GM12878 (cell line): Measurements from ENCODE around the gene PDCD6IP. TPM values are rescaled to one million over a fixed set of nuclear protein-coding genes. Genes with fewer than 3 reads are reported as not detected.

Experiments used
- ATAC-seq: fragments of 200-7000 bp; cut with Tn5 transposase; 3 replicates; pipeline ENCODE4 v1.9.1; 2020; ENCODE audit warnings: mild to moderate bottlenecking, moderate library complexity
- BruUV-seq: library from RNA; stranded (reverse); fragments of 400-500 nt; replicated peaks from 2 replicates; lab custom pipeline; 2021; lab: Mats Ljungman, UMichigan
- CTCF ChIA-PET: fragments of 300-600 bp; sonication (Branson Sonifier 250); formaldehyde crosslinking; extraction: SDS; loops from one replicate; lab custom pipeline; 2021; ENCODE audit warnings: inconsistent platforms; lab: Yijun Ruan, JAX
- POLR2A ChIA-PET: fragments of 350-600 bp; formaldehyde crosslinking; extraction: SDS; loops from one replicate; lab custom pipeline; 2021; ENCODE audit warnings: inconsistent platforms; lab: Charles Lee
- RAD21 ChIA-PET: fragments of 300-600 bp; sonication (Branson Sonifier 250); formaldehyde crosslinking; loops from one replicate; lab custom pipeline; 2023; ENCODE audit warnings: antibody characterized with exemption; ENCODE audit not compliant: unreplicated experiment; lab: Charles Lee
- SMC1A ChIA-PET: fragments of 300-600 bp; sonication (Branson Sonifier 250); formaldehyde crosslinking; loops from one replicate; lab custom pipeline; 2023; ENCODE audit not compliant: unreplicated experiment, uncharacterized antibody; lab: Charles Lee
- DNase-seq: peaks from one replicate; pipeline ENCODE4 v3.0.0-alpha.2; 2011; ENCODE audit warnings: low read depth, low spot score
- FAIRE-seq: peaks from 3 replicates; lab custom pipeline; 2011; peaks lifted over from hg19 to GRCh38; lab: Jason Lieb, UNC
- H2AFZ ChIP-seq: 2 replicates; pipeline ENCODE4 v1.6.0; 2011; ENCODE audit warnings: low read depth, low read length, control low read depth; ENCODE audit not compliant: control insufficient read depth
- H3K27ac ChIP-seq: 2 replicates; pipeline ENCODE4 v1.5.1; 2011; ENCODE audit warnings: control low read depth; ENCODE audit not compliant: control insufficient read depth, insufficient read depth
- H3K27me3 ChIP-seq, 2 experiments: replicated peaks in 1 of 2; 2 replicates each; pipeline versions ENCODE4 v1.6.0 to v1.6.1; 2011; ENCODE audit warnings: low read length in 1 of 2; ENCODE audit not compliant: control insufficient read depth in 2 of 2, insufficient read depth in 2 of 2
- H3K36me3 ChIP-seq, 2 experiments: 2 replicates each; pipeline ENCODE4 v1.5.1; 2011; ENCODE audit warnings: low read length in 1 of 2; ENCODE audit not compliant: control insufficient read depth in 2 of 2, insufficient read depth in 2 of 2
- H3K4me1 ChIP-seq: 2 replicates; pipeline ENCODE4 v1.6.1; 2011; ENCODE audit warnings: mild to moderate bottlenecking, low read length, moderate library complexity, mixed read lengths; ENCODE audit not compliant: control insufficient read depth, insufficient read depth
- H3K4me2 ChIP-seq: 2 replicates; pipeline ENCODE4 v1.6.0; 2011; ENCODE audit warnings: control low read depth; ENCODE audit not compliant: control insufficient read depth, insufficient read depth
- H3K4me3 ChIP-seq: fragments of 200-600 bp; sonication (generic); 2 replicates; pipeline ENCODE4 v1.5.1; 2016
- H3K79me2 ChIP-seq: 2 replicates; pipeline ENCODE4 v1.6.0; 2011; ENCODE audit warnings: low read length; ENCODE audit not compliant: control insufficient read depth, insufficient read depth
- H3K9ac ChIP-seq: 2 replicates; pipeline ENCODE4 v1.8.0; 2011; ENCODE audit warnings: low read length, control low read depth, mixed read lengths; ENCODE audit not compliant: control insufficient read depth, insufficient read depth
- H3K9me3 ChIP-seq: replicated peaks from 3 replicates; pipeline ENCODE4 v1.5.1; 2011; ENCODE audit warnings: mild to moderate bottlenecking, low read length; ENCODE audit not compliant: control insufficient read depth, insufficient read depth
- H4K20me1 ChIP-seq: 2 replicates; pipeline ENCODE4 v1.6.0; 2011; ENCODE audit not compliant: control insufficient read depth, insufficient read depth
- ATF7 ChIP-seq: fragments of 450-650 bp; IDR thresholded peaks from 2 replicates; pipeline ENCODE4 v1.6.1; 2016; ENCODE audit warnings: low read depth, mild to moderate bottlenecking
- CBX3 ChIP-seq: fragments of 200-600 bp; sonication (generic); IDR thresholded peaks from 2 replicates; pipeline ENCODE4 v1.6.1; 2016; ENCODE audit warnings: low read depth, borderline replicate concordance
- HDAC6 ChIP-seq: fragments of 200-600 bp; sonication (generic); IDR thresholded peaks from one replicate; pipeline ENCODE4 v1.8.0; 2017; ENCODE audit warnings: antibody characterized with exemption; ENCODE audit not compliant: unreplicated experiment
- IRF4 ChIP-seq: IDR thresholded peaks from 2 replicates; pipeline ENCODE4 v1.6.1; 2011; ENCODE audit warnings: low read depth, low read length
- RBBP5 ChIP-seq: fragments of 200-600 bp; sonication (generic); conservative IDR thresholded peaks from 2 replicates; pipeline ENCODE4 v1.6.1; 2016
- SRF ChIP-seq, 2 experiments: IDR thresholded peaks; 2 replicates each; pipeline ENCODE4 v1.6.1; 2011; ENCODE audit warnings: low read depth in 2 of 2, low read length in 2 of 2, mild to moderate bottlenecking in 1 of 2, moderate library complexity in 1 of 2
- SUZ12 ChIP-seq: fragments of 200-600 bp; sonication (generic); IDR thresholded peaks from one replicate; pipeline ENCODE4 v1.6.1; 2018; ENCODE audit warnings: antibody characterized with exemption, mild to moderate bottlenecking; ENCODE audit not compliant: unreplicated experiment
- ZBTB11 ChIP-seq: fragments of 450-650 bp; formaldehyde crosslinking; IDR thresholded peaks from 2 replicates; pipeline ENCODE4 v1.5.0; 2022; ENCODE audit warnings: mild to moderate bottlenecking, missing genetic modification characterization
- ZNF207 ChIP-seq: fragments of 450-650 bp; IDR thresholded peaks from 2 replicates; pipeline ENCODE4 v1.6.1; 2014; ENCODE audit warnings: antibody characterized with exemption, mild to moderate bottlenecking, borderline replicate concordance
- WGBS: methylation state at CpG from one replicate; pipeline ENCODE4 v1.1.6; 2016; ENCODE audit warnings: low lambda C conversion rate; ENCODE audit not compliant: insufficient replicate concordance, insufficient coverage; ENCODE audit errors: missing lambda C conversion rate; 5-methylcytosine and 5-hydroxymethylcytosine counted together
- in situ Hi-C: fragments of 300-500 bp; cut with MboI; formaldehyde crosslinking; loops from 9 replicates; pipeline ENCODE4 v1.14.3; 2018; ENCODE audit warnings: mixed read lengths
- intact Hi-C: fragments of 100-400 bp; cut with micrococcal nuclease; formaldehyde crosslinking; loops from one replicate; pipeline ENCODE4 v1.14.2; 2022; ENCODE audit not compliant: unreplicated experiment
- polyA plus RNA-seq, 11 experiments: library from polyadenylated mRNA; depleted of rRNA in 4 of 11; unstranded in 6 of 11; stranded (reverse) in 5 of 11; fragments of >200 nt; fragmentation: Nextera tagmentation in 4 of 11; fragmentation: Illumina TruSeq in 1 of 11; extraction: Ambion mirVana in 4 of 11; extraction: Trizol in 1 of 11; gene quantifications; 1 replicate in 1 of 11; 2 replicates in 10 of 11; pipeline versions ENCODE4 v1.2.1 to v1.2.3, GENCODE V29; 2011 to 2016; ENCODE audit warnings: inconsistent platforms in 2 of 11, missing spikeins in 2 of 11, low read depth in 1 of 11
- total RNA-seq, 4 experiments: library from RNA; depleted of rRNA in 3 of 4; stranded (reverse); fragments of >200 nt in 3 of 4; fragmentation: Illumina TruSeq in 1 of 4; extraction: Trizol in 1 of 4; gene quantifications; 2 replicates each; pipeline versions ENCODE4 v1.2.1 to v1.2.3, GENCODE V29; 2013 to 2021
- TF ChIP-seq, protein P1 (sequence below): fragments of 450-650 bp; IDR thresholded peaks from 2 replicates; pipeline ENCODE4 v1.6.1; 2017; ENCODE audit warnings: borderline replicate concordance

Gene PDCD6IP
- total and polyA plus RNA-seq, 10 of the 15 experiments (the other 5 are each of a cell fraction or from before 2014, with no cell fraction given): 16.0 to 169 (median 81.2) TPM

- Histone ChIP-seq H4K20me1 (no peaks in the 10 kb centered on the region), H3K79me2 (no peaks in the 10 kb centered on the region), H3K27ac (no peak overlapping the region), H3K36me3 (no peaks in the 10 kb centered on the region), H2AFZ (no peak overlapping the region), H3K9me3 (no peaks in the 10 kb centered on the region), H3K4me1 (no peaks in the 10 kb centered on the region), H3K9ac (no peak overlapping the region), H3K4me3 (no peak overlapping the region), H3K4me2 (no peak overlapping the region), H3K27me3 (no peaks in the 10 kb centered on the region)
- ChIA-PET SMC1A (interaction anchor here (0.6 to 5.9 kb wide), 9 partner anchors 9 to 829 kb away, joined by 3 to 32 read pairs (median 4); no protein-coding TSS in a partner anchor), CTCF (interaction anchor here (0.8 to 6.4 kb wide), 12 partner anchors 9 to 646 kb away, joined by 3 to 42 read pairs (median 6); no protein-coding TSS in a partner anchor), RAD21 (interaction anchor here (1.0 to 4.5 kb wide), 2 partner anchors 9 to 141 kb away, joined by 4 to 25 read pairs; no protein-coding TSS in a partner anchor), POLR2A (no interaction called here)
- intact Hi-C loops: no loop called here
- ATAC-seq (no peak), FAIRE-seq (no peak), DNase-seq (no peak)
- WGBS: 71% methylated on average over 3 of the region's 3 CpGs
- TF ChIP-seq IRF4: no peak
- TF ChIP-seq CBX3: no peak
- no peak for TF ChIP-seq ZBTB11 (CRISPR knock-in tag)
- TF ChIP-seq RBBP5: no peak
- TF ChIP-seq ATF7: no peak
- no peak for TF ChIP-seq ZNF207
- TF ChIP-seq, protein P1, sequence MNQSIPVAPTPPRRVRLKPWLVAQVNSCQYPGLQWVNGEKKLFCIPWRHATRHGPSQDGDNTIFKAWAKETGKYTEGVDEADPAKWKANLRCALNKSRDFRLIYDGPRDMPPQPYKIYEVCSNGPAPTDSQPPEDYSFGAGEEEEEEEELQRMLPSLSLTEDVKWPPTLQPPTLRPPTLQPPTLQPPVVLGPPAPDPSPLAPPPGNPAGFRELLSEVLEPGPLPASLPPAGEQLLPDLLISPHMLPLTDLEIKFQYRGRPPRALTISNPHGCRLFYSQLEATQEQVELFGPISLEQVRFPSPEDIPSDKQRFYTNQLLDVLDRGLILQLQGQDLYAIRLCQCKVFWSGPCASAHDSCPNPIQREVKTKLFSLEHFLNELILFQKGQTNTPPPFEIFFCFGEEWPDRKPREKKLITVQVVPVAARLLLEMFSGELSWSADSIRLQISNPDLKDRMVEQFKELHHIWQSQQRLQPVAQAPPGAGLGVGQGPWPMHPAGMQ: no peak
- TF ChIP-seq HDAC6: no peak
- no peak for TF ChIP-seq SUZ12
- TF ChIP-seq SRF (IDR thresholded peaks at IDR 0.05; ENCODE audit: low read depth in 2 of 2, low read length in 2 of 2): no peak
- in situ Hi-C loops: no loop called here
- no TSS peak for BruUV-seq
These were observed 20.4 kb upstream of the PDCD6IP start for GRCh38 chr3:33777996-33778395.
